Measurements from ENCODE around the gene PRELID2.

PRELID2 gene

DNA sequence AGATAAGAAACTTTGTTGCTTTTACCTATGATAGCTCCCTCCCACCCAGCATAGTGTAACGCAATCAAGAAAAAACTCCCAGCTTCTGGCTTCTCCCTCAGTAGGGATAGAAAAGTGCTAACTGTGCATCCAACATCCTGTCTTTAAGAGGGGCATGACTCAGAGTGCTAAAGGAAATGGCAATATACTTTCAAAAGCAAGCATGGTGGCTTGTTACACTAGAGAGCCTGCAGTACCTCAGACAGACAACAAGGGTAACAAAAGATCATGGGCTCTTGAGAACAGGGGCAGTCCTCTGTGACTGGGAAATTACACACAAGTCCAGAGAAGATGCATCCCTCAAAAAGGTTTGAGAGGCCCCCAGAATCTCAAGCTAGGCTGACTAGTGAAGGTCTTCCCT is 37.8 kb downstream of the PRELID2 start:
- no peak overlapping the region for H3K4me3 ChIP-seq (ENCODE audit: low read length in 2 of 2)
- H3K9me3 ChIP-seq (ENCODE audit: control insufficient read depth in 2 of 2, low read length in 2 of 2) = peaks cover 0 to 2% of the 10 kb centered on the region in 2 donors

DNA sequence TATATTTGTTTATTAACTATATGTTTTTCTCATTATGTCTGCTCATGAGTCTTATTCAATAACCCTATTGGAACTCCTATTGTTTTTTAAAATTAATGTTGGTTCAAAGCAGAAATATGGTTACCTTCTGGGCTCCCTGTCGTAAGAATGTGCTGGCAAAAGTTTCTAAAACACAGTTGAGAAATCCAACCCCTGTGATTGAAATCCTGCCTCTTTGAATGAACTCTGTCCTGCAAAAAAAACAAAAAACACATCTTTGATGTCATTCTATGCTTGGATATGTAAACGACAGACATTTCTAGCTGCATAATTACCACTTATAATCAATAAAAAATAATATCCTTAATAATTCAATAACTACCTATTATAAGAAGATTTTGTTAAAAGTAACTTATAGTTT is 38.8 kb downstream of the PRELID2 start:
- Histone ChIP-seq H3K4me3 (ENCODE audit: low read length in 2 of 2) (no peak overlapping the region), H3K27ac (ENCODE audit: low read length) (no peak overlapping the region)

More for the DNA sequence above, 37.8 kb downstream of the PRELID2 start:
- H3K36me3 ChIP-seq (ENCODE audit: control insufficient read depth in 2 of 2, insufficient read depth in 2 of 2, low read length in 2 of 2) = no peaks in the 10 kb centered on the region
- H3K4me1 ChIP-seq (ENCODE audit: control insufficient read depth, insufficient read depth, low read length) = no peaks in the 10 kb centered on the region
- H3K9ac ChIP-seq (ENCODE audit: low read length in 2 of 2) = no peak overlapping the region
- no peaks in the 10 kb centered on the region for H3K27me3 ChIP-seq (ENCODE audit: control insufficient read depth in 1 of 2, insufficient read depth in 2 of 2, low read length in 2 of 2)
- no peak overlapping the region for H3K27ac ChIP-seq (ENCODE audit: low read length)

DNA sequence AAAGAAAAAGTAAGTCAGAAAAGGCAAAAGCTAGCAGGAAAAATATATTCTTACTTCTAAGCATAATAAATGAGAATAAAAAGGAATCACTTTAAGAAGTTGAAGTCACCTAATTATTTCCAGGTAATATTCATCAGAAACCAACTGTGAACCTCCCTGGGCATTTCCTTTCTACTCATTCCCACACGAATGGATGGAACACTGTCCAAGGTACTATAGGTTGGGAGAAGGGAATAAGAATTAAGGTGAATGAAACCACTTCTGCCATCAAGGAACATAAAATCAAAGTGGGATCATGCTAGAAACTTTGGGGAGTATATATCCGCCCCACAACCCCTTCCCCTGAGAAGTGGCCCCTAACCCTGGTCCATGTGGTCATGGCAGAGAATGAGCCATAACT is 41.6 kb downstream of the PRELID2 start:
- H3K36me3 ChIP-seq (ENCODE audit: control insufficient read depth in 2 of 2, insufficient read depth in 2 of 2, low read length in 2 of 2) = no peaks in the 10 kb centered on the region
- H3K9me3 ChIP-seq (ENCODE audit: control insufficient read depth in 2 of 2, low read length in 2 of 2) = no peaks in the 10 kb centered on the region
- H3K4me3 ChIP-seq (ENCODE audit: low read length in 2 of 2) = no peak overlapping the region
- no peak overlapping the region for H3K9ac ChIP-seq (ENCODE audit: low read length in 2 of 2)
- H3K4me1 ChIP-seq (ENCODE audit: control insufficient read depth, insufficient read depth, low read length) = no peaks in the 10 kb centered on the region
- no peaks in the 10 kb centered on the region for H3K27me3 ChIP-seq (ENCODE audit: control insufficient read depth in 1 of 2, insufficient read depth in 2 of 2, low read length in 2 of 2)
- H3K27ac ChIP-seq (ENCODE audit: low read length) = no peak overlapping the region

More for the DNA sequence above, 38.8 kb downstream of the PRELID2 start:
- Histone ChIP-seq H3K27me3 (ENCODE audit: control insufficient read depth in 1 of 2, insufficient read depth in 2 of 2, low read length in 2 of 2) (no peaks in the 10 kb centered on the region), H3K9ac (ENCODE audit: low read length in 2 of 2) (no peak overlapping the region), H3K4me1 (ENCODE audit: control insufficient read depth, insufficient read depth, low read length) (no peaks in the 10 kb centered on the region), H3K36me3 (ENCODE audit: control insufficient read depth in 2 of 2, insufficient read depth in 2 of 2, low read length in 2 of 2) (no peaks in the 10 kb centered on the region), H3K9me3 (ENCODE audit: control insufficient read depth in 2 of 2, low read length in 2 of 2) (peaks cover 0 to 2% of the 10 kb centered on the region in 2 donors)

- Histone ChIP-seq H3K27me3 (ENCODE audit: control insufficient read depth in 1 of 2, insufficient read depth in 2 of 2, low read length in 2 of 2) (no peaks in the 10 kb centered on the region), H3K9ac (ENCODE audit: low read length in 2 of 2) (no peak overlapping the region), H3K9me3 (ENCODE audit: control insufficient read depth in 2 of 2, low read length in 2 of 2) (no peaks in the 10 kb centered on the region), H3K4me3 (ENCODE audit: low read length in 2 of 2) (no peak overlapping the region), H3K27ac (ENCODE audit: low read length) (no peak overlapping the region), H3K36me3 (ENCODE audit: control insufficient read depth in 2 of 2, insufficient read depth in 2 of 2, low read length in 2 of 2) (no peaks in the 10 kb centered on the region), H3K4me1 (ENCODE audit: control insufficient read depth, insufficient read depth, low read length) (no peaks in the 10 kb centered on the region)
These were observed 42.3 kb downstream of the PRELID2 start for GRCh38 chr5:145792840-145793239.

DNA sequence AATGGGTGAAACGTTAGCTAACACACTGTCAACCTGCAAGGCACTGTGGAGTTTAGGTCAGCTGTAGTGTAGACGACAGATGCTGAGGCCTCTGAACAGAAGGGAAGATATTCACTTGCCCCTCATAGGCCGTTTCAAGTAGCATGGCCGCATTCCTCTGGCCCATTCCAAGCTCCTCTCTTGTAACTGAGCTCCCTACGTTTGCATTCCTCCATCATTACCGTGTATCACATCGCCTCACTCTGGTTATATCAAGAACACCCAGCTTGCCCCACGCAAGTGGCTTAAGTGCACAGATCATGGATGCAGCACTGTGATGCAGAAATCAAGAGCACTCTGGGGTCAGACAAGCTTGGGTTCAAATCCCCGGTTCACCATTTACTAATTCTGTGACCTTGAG is 43.3 kb downstream of the PRELID2 start:
- H3K4me1 ChIP-seq (ENCODE audit: control insufficient read depth, insufficient read depth, low read length) = no peaks in the 10 kb centered on the region

GRCh38 chr5:145787996-145788395 is 47.1 kb downstream of the PRELID2 start:
- Histone ChIP-seq H3K4me3 (ENCODE audit: low read length in 2 of 2) (no peak overlapping the region), H3K9me3 (ENCODE audit: control insufficient read depth in 2 of 2, low read length in 2 of 2) (no peaks in the 10 kb centered on the region), H3K27me3 (ENCODE audit: control insufficient read depth in 1 of 2, insufficient read depth in 2 of 2, low read length in 2 of 2) (no peaks in the 10 kb centered on the region), H3K27ac (ENCODE audit: low read length) (no peak overlapping the region), H3K4me1 (ENCODE audit: control insufficient read depth, insufficient read depth, low read length) (no peaks in the 10 kb centered on the region), H3K9ac (ENCODE audit: low read length in 2 of 2) (no peak overlapping the region), H3K36me3 (ENCODE audit: control insufficient read depth in 2 of 2, insufficient read depth in 2 of 2, low read length in 2 of 2) (peaks cover 0 to 3% of the 10 kb centered on the region in 2 donors)

More for the DNA sequence above, 43.3 kb downstream of the PRELID2 start:
- no peak overlapping the region for H3K4me3 ChIP-seq (ENCODE audit: low read length in 2 of 2)
- H3K9ac ChIP-seq (ENCODE audit: low read length in 2 of 2) = no peak overlapping the region
- no peak overlapping the region for H3K27ac ChIP-seq (ENCODE audit: low read length)
- H3K27me3 ChIP-seq (ENCODE audit: control insufficient read depth in 1 of 2, insufficient read depth in 2 of 2, low read length in 2 of 2) = no peaks in the 10 kb centered on the region
- H3K9me3 ChIP-seq (ENCODE audit: control insufficient read depth in 2 of 2, low read length in 2 of 2) = no peaks in the 10 kb centered on the region
- no peaks in the 10 kb centered on the region for H3K36me3 ChIP-seq (ENCODE audit: control insufficient read depth in 2 of 2, insufficient read depth in 2 of 2, low read length in 2 of 2)

DNA sequence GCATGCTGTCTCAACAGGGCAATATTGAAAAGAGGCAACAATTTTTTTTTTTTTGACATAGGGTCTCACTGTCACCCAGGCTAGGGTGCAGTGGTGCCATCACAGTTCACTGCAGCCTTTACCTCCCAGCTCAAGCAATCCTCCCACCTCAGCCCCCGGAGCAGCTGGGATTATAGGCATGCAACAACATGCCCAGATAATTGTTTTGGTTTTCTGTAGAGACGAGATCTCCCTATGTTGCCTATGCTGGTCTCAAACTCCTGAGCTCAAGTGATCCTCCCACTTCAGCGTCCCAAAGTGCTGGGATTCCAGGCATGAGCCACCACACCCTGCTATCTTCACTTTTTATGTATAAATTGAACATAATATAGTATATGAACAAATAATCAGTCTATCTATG is 47.6 kb downstream of the PRELID2 start:
- Histone ChIP-seq H3K4me1 (ENCODE audit: control insufficient read depth, insufficient read depth, low read length) (no peaks in the 10 kb centered on the region), H3K9me3 (ENCODE audit: control insufficient read depth in 2 of 2, low read length in 2 of 2) (no peaks in the 10 kb centered on the region), H3K4me3 (ENCODE audit: low read length in 2 of 2) (no peak overlapping the region), H3K36me3 (ENCODE audit: control insufficient read depth in 2 of 2, insufficient read depth in 2 of 2, low read length in 2 of 2) (peaks cover 0 to 3% of the 10 kb centered on the region in 2 donors), H3K27ac (ENCODE audit: low read length) (no peak overlapping the region), H3K27me3 (ENCODE audit: control insufficient read depth in 1 of 2, insufficient read depth in 2 of 2, low read length in 2 of 2) (no peaks in the 10 kb centered on the region), H3K9ac (ENCODE audit: low read length in 2 of 2) (no peak overlapping the region)

GRCh38 chr5:145787001-145787400 is 48.1 kb downstream of the PRELID2 start:
- no peaks in the 10 kb centered on the region for H3K27me3 ChIP-seq (ENCODE audit: control insufficient read depth in 1 of 2, insufficient read depth in 2 of 2, low read length in 2 of 2)
- H3K36me3 ChIP-seq (ENCODE audit: control insufficient read depth in 2 of 2, insufficient read depth in 2 of 2, low read length in 2 of 2) = peaks cover 0 to 3% of the 10 kb centered on the region in 2 donors
- no peak overlapping the region for H3K9ac ChIP-seq (ENCODE audit: low read length in 2 of 2)
- no peaks in the 10 kb centered on the region for H3K9me3 ChIP-seq (ENCODE audit: control insufficient read depth in 2 of 2, low read length in 2 of 2)
- no peak overlapping the region for H3K27ac ChIP-seq (ENCODE audit: low read length)
- no peak overlapping the region for H3K4me3 ChIP-seq (ENCODE audit: low read length in 2 of 2)
- H3K4me1 ChIP-seq (ENCODE audit: control insufficient read depth, insufficient read depth, low read length) = no peaks in the 10 kb centered on the region

DNA sequence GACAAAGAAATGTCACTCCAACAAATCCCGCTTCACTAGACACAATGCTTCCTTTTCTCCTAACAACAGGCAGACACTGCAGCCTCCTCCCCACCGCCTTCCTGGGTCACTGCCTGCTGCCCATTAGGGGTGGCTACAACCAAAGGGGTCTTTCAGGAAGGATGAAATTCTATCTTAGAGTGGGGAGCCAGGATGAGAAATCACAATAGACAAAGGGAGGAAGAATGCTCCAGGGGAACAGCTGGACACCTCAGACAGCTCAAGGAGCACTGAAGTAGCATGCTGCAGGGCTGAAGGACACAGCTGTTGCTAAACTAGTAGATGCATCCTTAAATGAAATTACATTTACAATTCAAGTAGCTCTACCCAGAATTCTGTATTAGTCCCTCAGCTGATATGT is 54.2 kb downstream of the PRELID2 start:
- Histone ChIP-seq H3K4me1 (ENCODE audit: control insufficient read depth, insufficient read depth, low read length) (peaks cover 7% of the 10 kb centered on the region), H3K27me3 (ENCODE audit: control insufficient read depth in 1 of 2, insufficient read depth in 2 of 2, low read length in 2 of 2) (no peaks in the 10 kb centered on the region), H3K36me3 (ENCODE audit: control insufficient read depth in 2 of 2, insufficient read depth in 2 of 2, low read length in 2 of 2) (no peaks in the 10 kb centered on the region)

DNA sequence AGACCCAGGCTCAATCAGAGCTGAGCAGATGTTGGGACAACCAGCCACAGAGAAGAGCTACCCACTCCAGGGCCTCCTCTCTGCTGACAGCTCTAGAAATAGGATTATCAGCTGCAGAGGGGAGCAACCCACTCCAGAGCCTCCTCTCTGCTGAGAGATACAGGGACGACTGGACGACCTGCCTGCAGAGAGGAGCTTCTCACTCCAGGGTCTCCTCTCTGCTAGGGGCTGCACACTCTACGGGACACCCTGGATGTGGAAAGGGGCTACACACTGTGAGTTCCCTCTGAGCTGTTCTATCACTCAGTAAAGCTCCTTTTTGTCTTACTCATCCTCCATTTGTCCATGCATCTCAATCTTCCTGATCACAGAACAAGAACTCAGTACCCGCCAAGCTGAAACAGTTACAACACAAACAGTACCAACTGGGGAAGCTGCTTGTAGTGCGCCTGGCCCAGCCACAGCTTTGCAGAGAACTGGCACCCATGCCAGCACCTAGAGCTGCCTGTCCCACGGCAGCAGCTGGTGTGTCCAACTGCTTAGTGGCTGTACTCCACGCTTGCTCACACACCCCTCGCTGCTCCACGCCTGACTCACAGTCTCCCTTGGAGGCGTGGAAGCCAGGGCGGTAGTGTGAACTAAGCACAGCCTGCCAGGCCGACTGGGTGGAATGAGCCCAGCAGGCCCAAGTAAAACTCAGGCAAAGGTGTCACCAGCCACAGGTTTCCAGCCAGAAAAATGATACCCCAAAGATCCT is 56.8 kb downstream of the PRELID2 start:
- peaks cover 7% of the 10 kb centered on the region for H3K4me1 ChIP-seq (ENCODE audit: control insufficient read depth, insufficient read depth, low read length)
- H3K36me3 ChIP-seq (ENCODE audit: control insufficient read depth in 2 of 2, insufficient read depth in 2 of 2, low read length in 2 of 2) = no peaks in the 10 kb centered on the region
- H3K27ac ChIP-seq (ENCODE audit: low read length) = no peak overlapping the region
- H3K9me3 ChIP-seq (ENCODE audit: control insufficient read depth in 2 of 2, low read length in 2 of 2) = no peaks in the 10 kb centered on the region
- no peak overlapping the region for H3K4me3 ChIP-seq (ENCODE audit: low read length in 2 of 2)
- no peak overlapping the region for H3K9ac ChIP-seq (ENCODE audit: low read length in 2 of 2)
- no peaks in the 10 kb centered on the region for H3K27me3 ChIP-seq (ENCODE audit: control insufficient read depth in 1 of 2, insufficient read depth in 2 of 2, low read length in 2 of 2)

More for the DNA sequence above, 54.2 kb downstream of the PRELID2 start:
- Histone ChIP-seq H3K9me3 (ENCODE audit: control insufficient read depth in 2 of 2, low read length in 2 of 2) (no peaks in the 10 kb centered on the region), H3K9ac (ENCODE audit: low read length in 2 of 2) (no peak overlapping the region), H3K4me3 (ENCODE audit: low read length in 2 of 2) (no peak overlapping the region), H3K27ac (ENCODE audit: low read length) (no peak overlapping the region)

DNA sequence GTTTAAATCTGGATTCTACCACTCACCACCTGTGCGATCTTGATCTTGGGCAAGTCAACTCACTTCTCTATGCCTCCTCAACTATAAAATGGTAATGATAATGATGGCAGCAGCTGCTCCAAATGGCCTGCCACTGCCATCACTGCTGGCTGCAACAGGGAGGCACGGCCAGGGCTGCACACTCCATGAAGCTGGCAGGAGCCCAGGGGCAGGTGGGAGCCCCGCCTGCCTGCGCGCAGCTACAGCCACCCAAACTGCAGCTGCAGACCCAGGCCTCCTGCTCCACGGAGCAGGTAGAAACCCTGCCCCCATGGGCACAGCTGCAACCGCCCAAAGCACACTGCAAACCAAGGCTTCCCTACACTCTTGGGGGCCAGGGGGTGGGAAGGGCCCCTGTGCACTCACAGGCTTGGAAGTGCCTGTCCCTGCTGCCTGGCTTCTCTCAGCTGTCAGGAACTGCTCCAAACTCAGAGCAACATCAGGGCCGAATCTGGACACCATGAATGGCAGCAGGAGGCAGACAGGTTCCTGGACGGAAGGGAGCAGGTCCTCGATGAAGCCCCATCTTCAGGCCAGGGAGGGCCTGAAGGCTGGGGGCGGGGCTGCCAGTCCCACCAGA is 57.6 kb downstream of the PRELID2 start:
- H3K9me3 ChIP-seq (ENCODE audit: control insufficient read depth in 2 of 2, low read length in 2 of 2) = no peaks in the 10 kb centered on the region
- no peaks in the 10 kb centered on the region for H3K36me3 ChIP-seq (ENCODE audit: control insufficient read depth in 2 of 2, insufficient read depth in 2 of 2, low read length in 2 of 2)
- H3K4me1 ChIP-seq (ENCODE audit: control insufficient read depth, insufficient read depth, low read length) = peaks cover 7% of the 10 kb centered on the region
- no peak overlapping the region for H3K4me3 ChIP-seq (ENCODE audit: low read length in 2 of 2)
- H3K27ac ChIP-seq (ENCODE audit: low read length) = no peak overlapping the region
- H3K27me3 ChIP-seq (ENCODE audit: control insufficient read depth in 1 of 2, insufficient read depth in 2 of 2, low read length in 2 of 2) = no peaks in the 10 kb centered on the region
- H3K9ac ChIP-seq (ENCODE audit: low read length in 2 of 2) = no peak overlapping the region

Data from stomach smooth muscle (tissue), 2 donors.